Adrenal gland (tissue), 12 donors: ENCODE results near the gene AGAP1. TPM values are rescaled to one million over a fixed set of nuclear protein-coding genes. Genes with fewer than 3 reads are reported as not detected.

Source experiments
- DNase-seq, 7 donors: peaks; one replicate each; pipeline ENCODE4 v3.0.0-alpha.2; 2019 to 2020
- H3K27ac ChIP-seq, 5 donors: fragments of 200-600 bp; sonication (generic) in 4 of 5; 1 replicate in 3 of 5; 2 replicates in 2 of 5; pipeline versions ENCODE4 v1.5.1 to v1.8.0; 2016 to 2020; ENCODE audit warnings: mild to moderate bottlenecking in 1 of 5
- H3K27me3 ChIP-seq: fragments of 200-600 bp; 2 replicates; pipeline ENCODE4 v1.8.0; 2021
- H3K36me3 ChIP-seq, 2 donors: fragments of 200-600 bp; replicated peaks in 1 of 2; 1 replicate in 1 of 2; 2 replicates in 1 of 2; pipeline versions ENCODE4 v1.5.1 to v1.8.0; 2018 to 2022
- H3K4me1 ChIP-seq, 2 donors: fragments of 200-600 bp; replicated peaks in 1 of 2; 1 replicate in 1 of 2; 2 replicates in 1 of 2; pipeline versions ENCODE4 v1.5.1 to v1.8.0; 2018 to 2021
- H3K4me3 ChIP-seq, 4 donors: fragments of 200-600 bp; sonication (generic) in 3 of 4; one replicate each; pipeline ENCODE4 v1.5.1; 2016 to 2018
- H3K9me3 ChIP-seq, 3 donors: fragments of 200-600 bp; sonication (generic) in 1 of 3; replicated peaks in 1 of 3; 1 replicate in 2 of 3; 2 replicates in 1 of 3; pipeline versions ENCODE4 v1.5.1 to v1.8.0; 2016 to 2021
- CTCF ChIP-seq, 6 experiments: fragments of 450-650 bp in 4 of 6; fragments of 200-600 bp in 2 of 6; sonication (generic) in 1 of 6; IDR thresholded peaks; 1 replicate in 5 of 6; 2 replicates in 1 of 6; pipeline versions ENCODE4 v1.5.1 to v1.8.0; 2016 to 2021; ENCODE audit warnings: antibody characterized with exemption in 6 of 6, mild to moderate bottlenecking in 2 of 6, moderate library complexity in 1 of 6
- POLR2A ChIP-seq, 2 donors: fragments of 450-650 bp; IDR thresholded peaks; one replicate each; pipeline ENCODE4 v1.6.1; 2017; ENCODE audit warnings: antibody characterized with exemption in 2 of 2, mild to moderate bottlenecking in 2 of 2, moderate library complexity in 1 of 2
- WGBS, 4 donors: extraction: QIAGEN DNeasy Blood & Tissue Kit in 2 of 4; methylation state at CpG; one replicate each; pipeline versions ENCODE4 v1.1.5 to v1.1.7; 2013 to 2017; 5-methylcytosine and 5-hydroxymethylcytosine counted together
- intact Hi-C, 2 donors: fragments of 100-400 bp; cut with DNase I; formaldehyde crosslinking; loops; one replicate each; pipeline versions ENCODE4 v1.14.1 to v1.15.0; 2022 to 2023
- polyA plus RNA-seq, 3 donors: library from polyadenylated mRNA; stranded (reverse); fragments of 200-250 nt in 2 of 3; fragments of 350-450 nt in 1 of 3; fragmentation: Illumina TruSeq in 1 of 3; extraction: RNeasy Lipid Tissue Mini Kit (QIAGEN cat#74804) in 1 of 3; gene quantifications; one replicate each; pipeline ENCODE4 v1.2.3, GENCODE V29; 2013 to 2014
- total RNA-seq, 9 donors: library from RNA; depleted of rRNA in 4 of 9; stranded (reverse); fragments of >200 nt in 4 of 9; fragments of 120-200 nt in 1 of 9; fragmentation: NEBNext Ultra II Directional in 1 of 9; extraction: Animal tissue kit (Norgen Biotek cat#: 25700) in 1 of 9; gene quantifications; one replicate each; pipeline versions ENCODE4 v1.1.0 to v1.2.4, GENCODE V29; 2013 to 2023
- donor health status: healthy with polysubstance abuse.
- donor health status: Bipolar disorder and iron deficiency.
- donor health status: DM: yes; HTN: yes; CAD: no.
- donor health status: DM: no; HTN: no; CAD: no.
- donor health status: DM: no; HTN: no; CAD: no.
- donor health status: DM: yes; HTN: yes; CAD: no.

AGAP1 gene
- total and polyA plus RNA-seq, 12 donors, result 5.3 to 29.6 (median 17.7) TPM

- Histone ChIP-seq H3K27ac (no peak overlapping the region), H3K4me1 (no peaks in the 10 kb centered on the region), H3K4me3 (no peak overlapping the region), H3K27me3 (no peaks in the 10 kb centered on the region), H3K9me3 (no peaks in the 10 kb centered on the region), H3K36me3 (no peaks in the 10 kb centered on the region)
- 89 to 92% (median 90%) methylated on average over 14 to 15 of the region's 15 CpGs for WGBS, 4 donors
- TF ChIP-seq POLR2A (IDR thresholded peaks at IDR 0.05) (no peak), CTCF (IDR thresholded peaks at IDR 0.05) (no peak)
- DNase-seq, result no peak
- intact Hi-C loops, result no loop called here
Measured at GRCh38 chr2:236065314-236066160, 571.7 kb downstream of the AGAP1 start.

GRCh38 chr2:236070236-236070635, 576.4 kb downstream of the AGAP1 start:
- DNase-seq, result no peak
- Histone ChIP-seq H3K4me3 (no peak overlapping the region), H3K27ac (no peak overlapping the region), H3K27me3 (no peaks in the 10 kb centered on the region), H3K36me3 (no peaks in the 10 kb centered on the region), H3K4me1 (no peaks in the 10 kb centered on the region), H3K9me3 (no peaks in the 10 kb centered on the region)
- TF ChIP-seq CTCF (IDR thresholded peaks at IDR 0.05), result no peak
- WGBS, 4 donors, result 89 to 93% (median 92%) methylated on average over 6 to 7 of the region's 7 CpGs
- intact Hi-C loops, result no loop called here

GRCh38 chr2:236073246-236073645, 579.4 kb downstream of the AGAP1 start:
- TF ChIP-seq POLR2A (IDR thresholded peaks at IDR 0.05) (no peak), CTCF (IDR thresholded peaks at IDR 0.05) (no peak)
- no peak overlapping the region for H3K27ac ChIP-seq
- intact Hi-C loops, result no loop called here
- no peaks in the 10 kb centered on the region for H3K4me1 ChIP-seq
- H3K36me3 ChIP-seq, result no peaks in the 10 kb centered on the region
- WGBS, 4 donors, result 84 to 94% (median 91%) methylated on average over 4 of the region's 4 CpGs
- no peaks in the 10 kb centered on the region for H3K27me3 ChIP-seq
- no peak overlapping the region for H3K4me3 ChIP-seq
- no peaks in the 10 kb centered on the region for H3K9me3 ChIP-seq
- DNase-seq, result no peak

GRCh38 chr2:236073867-236074655, 580.2 kb downstream of the AGAP1 start:
- DNase-seq, result no peak
- Histone ChIP-seq H3K4me3 (no peak overlapping the region), H3K27ac (no peak overlapping the region), H3K27me3 (no peaks in the 10 kb centered on the region), H3K4me1 (no peaks in the 10 kb centered on the region), H3K9me3 (no peaks in the 10 kb centered on the region), H3K36me3 (no peaks in the 10 kb centered on the region)
- WGBS, 4 donors, result 84 to 88% (median 85%) methylated on average over 6 to 8 of the region's 8 CpGs
- intact Hi-C loops, result no loop called here
- TF ChIP-seq CTCF (IDR thresholded peaks at IDR 0.05), result no peak
- TF ChIP-seq POLR2A (IDR thresholded peaks at IDR 0.05), result no peak
